ENCODE measurements around the gene RHBDD2.

Gene RHBDD2

DNA sequence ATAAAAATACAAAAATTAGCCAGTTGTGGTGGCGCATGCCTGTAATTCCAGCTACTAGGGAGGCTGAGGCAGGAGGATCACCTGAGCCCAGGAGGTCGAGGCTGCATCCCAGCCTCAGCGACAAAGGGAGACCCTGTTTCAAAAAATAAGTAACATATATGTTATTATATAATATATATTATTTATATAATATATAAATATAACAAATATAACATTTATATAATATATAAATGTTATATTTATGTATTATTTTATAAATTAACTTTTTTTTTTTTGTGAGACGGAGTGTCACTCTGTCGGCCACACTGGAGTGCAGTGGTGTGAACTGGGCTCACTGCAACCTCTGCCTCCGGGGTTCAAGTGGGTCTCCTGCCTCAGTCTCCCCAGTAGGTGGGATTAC lies 34.6 kb downstream of the RHBDD2 start:
- no peaks in the 10 kb centered on the region for H3K9me3 ChIP-seq (ENCODE audit: insufficient read depth, low read length, severe bottlenecking)
- no peak for ATAC-seq (ENCODE audit: insufficient read depth, low read depth)

DNA sequence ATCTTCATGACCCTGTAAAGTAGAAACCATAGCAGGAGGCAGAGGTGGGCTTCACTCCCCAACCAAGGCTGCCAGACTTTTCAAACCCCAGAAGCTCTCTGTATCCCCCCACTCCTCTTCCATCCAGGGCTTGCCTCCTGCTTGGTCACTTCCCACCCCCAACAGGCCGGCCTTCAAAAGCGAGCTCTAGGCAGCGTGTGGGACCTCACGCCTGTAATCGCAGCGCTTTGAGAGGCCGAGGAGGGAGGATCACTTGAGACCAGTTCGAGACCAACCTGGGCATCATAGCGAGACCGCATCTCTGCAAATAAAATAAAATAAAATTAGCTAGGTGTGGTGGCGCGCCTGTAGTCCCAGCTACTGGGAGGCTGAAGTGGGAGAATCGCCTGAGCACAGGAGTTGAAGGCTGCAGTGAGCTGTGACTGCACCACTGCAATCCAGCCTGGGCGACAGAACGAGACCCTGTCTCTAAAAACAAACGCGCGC lies 35.4 kb downstream of the RHBDD2 start:
- peaks cover 9% of the 10 kb centered on the region for H3K79me2 ChIP-seq (ENCODE audit: insufficient read depth, low read length)
- peak overlapping the region; percentile 97 for H2AFZ ChIP-seq (ENCODE audit: low read depth, low read length)
- peaks cover 26% of the 10 kb centered on the region for H3K4me1 ChIP-seq (ENCODE audit: insufficient read depth, low read length)
- peak overlapping the region; percentile 32 to 76; a peak in 3 of 4 replicates for H3K4me3 ChIP-seq (ENCODE audit: low read depth in 1 of 2, low read length in 2 of 2)
- peak overlapping the region; percentile 88 for H3K4me2 ChIP-seq (ENCODE audit: insufficient read depth, low read length)
- DNase-seq, result no peak
- TF ChIP-seq EZH2 (IDR thresholded peaks at IDR 0.05; ENCODE audit: borderline replicate concordance, low read depth, low read length, severe bottlenecking), result no peak
- TF ChIP-seq, protein P1, sequence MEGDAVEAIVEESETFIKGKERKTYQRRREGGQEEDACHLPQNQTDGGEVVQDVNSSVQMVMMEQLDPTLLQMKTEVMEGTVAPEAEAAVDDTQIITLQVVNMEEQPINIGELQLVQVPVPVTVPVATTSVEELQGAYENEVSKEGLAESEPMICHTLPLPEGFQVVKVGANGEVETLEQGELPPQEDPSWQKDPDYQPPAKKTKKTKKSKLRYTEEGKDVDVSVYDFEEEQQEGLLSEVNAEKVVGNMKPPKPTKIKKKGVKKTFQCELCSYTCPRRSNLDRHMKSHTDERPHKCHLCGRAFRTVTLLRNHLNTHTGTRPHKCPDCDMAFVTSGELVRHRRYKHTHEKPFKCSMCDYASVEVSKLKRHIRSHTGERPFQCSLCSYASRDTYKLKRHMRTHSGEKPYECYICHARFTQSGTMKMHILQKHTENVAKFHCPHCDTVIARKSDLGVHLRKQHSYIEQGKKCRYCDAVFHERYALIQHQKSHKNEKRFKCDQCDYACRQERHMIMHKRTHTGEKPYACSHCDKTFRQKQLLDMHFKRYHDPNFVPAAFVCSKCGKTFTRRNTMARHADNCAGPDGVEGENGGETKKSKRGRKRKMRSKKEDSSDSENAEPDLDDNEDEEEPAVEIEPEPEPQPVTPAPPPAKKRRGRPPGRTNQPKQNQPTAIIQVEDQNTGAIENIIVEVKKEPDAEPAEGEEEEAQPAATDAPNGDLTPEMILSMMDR (IDR thresholded peaks at IDR 0.05; ENCODE audit: borderline replicate concordance, extremely low read depth, low read length, poor library complexity, severe bottlenecking), result no peak
- H3K27me3 ChIP-seq (ENCODE audit: insufficient read depth, low read length, poor library complexity), result no peaks in the 10 kb centered on the region
- H3K9me3 ChIP-seq (ENCODE audit: insufficient read depth, low read length, severe bottlenecking), result no peaks in the 10 kb centered on the region
- H3K9ac ChIP-seq (ENCODE audit: low read depth, low read length), result peak overlapping the region; percentile 82
- peak overlapping the region; percentile 76 for H3K27ac ChIP-seq (ENCODE audit: low read length)
- ATAC-seq (ENCODE audit: insufficient read depth, low read depth), result no peak
- peaks cover 4% of the 10 kb centered on the region; the same call in 1 of the 2 replicates for H4K20me1 ChIP-seq (ENCODE audit: insufficient read depth, low read length)
- H3K36me3 ChIP-seq (ENCODE audit: insufficient read depth, low read length), result no peaks in the 10 kb centered on the region

More for the DNA sequence above, 34.6 kb downstream of the RHBDD2 start:
- Histone ChIP-seq H4K20me1 (ENCODE audit: insufficient read depth, low read length) (peaks cover 2% of the 10 kb centered on the region; the same call in 1 of the 2 replicates), H3K36me3 (ENCODE audit: insufficient read depth, low read length) (no peaks in the 10 kb centered on the region), H3K27me3 (ENCODE audit: insufficient read depth, low read length, poor library complexity) (no peaks in the 10 kb centered on the region), H3K27ac (ENCODE audit: low read length) (no peak overlapping the region), H3K4me1 (ENCODE audit: insufficient read depth, low read length) (peaks cover 26% of the 10 kb centered on the region), H3K4me3 (ENCODE audit: low read depth in 1 of 2, low read length in 2 of 2) (no peak overlapping the region), H2AFZ (ENCODE audit: low read depth, low read length) (no peak overlapping the region), H3K4me2 (ENCODE audit: insufficient read depth, low read length) (no peak overlapping the region), H3K79me2 (ENCODE audit: insufficient read depth, low read length) (peaks cover 7% of the 10 kb centered on the region), H3K9ac (ENCODE audit: low read depth, low read length) (no peak overlapping the region)
- TF ChIP-seq, protein P1 (IDR thresholded peaks at IDR 0.05; ENCODE audit: borderline replicate concordance, extremely low read depth, low read length, poor library complexity, severe bottlenecking), result no peak
- TF ChIP-seq EZH2 (IDR thresholded peaks at IDR 0.05; ENCODE audit: borderline replicate concordance, low read depth, low read length, severe bottlenecking), result no peak
- DNase-seq, result no peak

DNA sequence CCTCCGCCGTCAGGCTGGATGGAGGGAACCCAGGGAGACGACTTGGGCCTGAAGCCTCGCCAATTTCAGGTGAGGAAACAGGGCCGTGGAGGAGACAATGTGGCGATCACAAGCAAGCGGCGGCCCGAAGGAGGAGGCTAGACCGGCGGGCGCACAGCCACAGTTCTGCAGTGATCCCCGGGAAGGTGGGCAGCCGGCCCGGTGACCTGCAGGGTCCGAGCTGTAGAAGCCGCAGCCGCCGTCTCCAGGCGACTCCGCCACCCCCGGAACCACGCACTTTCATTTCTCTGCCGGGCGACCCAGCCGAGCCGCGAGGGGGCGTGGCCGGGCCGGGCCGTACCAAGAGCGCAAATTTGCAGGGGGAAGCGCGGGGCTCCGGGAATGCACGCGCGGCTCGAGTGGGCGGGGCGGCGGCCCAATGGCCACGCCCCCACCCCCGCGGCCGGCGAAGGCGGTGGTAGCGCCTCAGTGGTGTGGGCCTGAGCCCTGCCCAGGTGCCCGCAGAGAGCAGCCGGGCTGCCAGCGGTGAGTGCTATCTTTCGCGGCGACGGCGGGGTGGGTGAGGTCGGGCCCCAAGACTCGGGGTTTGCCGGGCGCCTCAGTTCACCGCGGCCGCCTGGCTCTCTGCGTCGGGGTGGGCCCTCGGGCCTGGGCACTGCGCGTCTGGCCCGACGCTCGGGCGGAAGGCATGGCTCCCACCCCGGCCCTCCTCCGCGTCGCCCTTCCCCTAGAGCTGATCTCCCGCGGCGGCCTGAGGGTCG lies 36.0 kb downstream of the RHBDD2 start, which contains the start of gene POR:
TSS of gene POR (plus strand) at position 501 of the 761 bp plus-strand sequence. CDS start 38,847 bp downstream, outside the sequence.
- Histone ChIP-seq H3K27ac (ENCODE audit: low read length) (peak within 1 kb of the TSS; percentile 76), H4K20me1 (ENCODE audit: insufficient read depth, low read length) (peaks cover 4% of the 10 kb centered on the region; the same call in 1 of the 2 replicates), H3K9me3 (ENCODE audit: insufficient read depth, low read length, severe bottlenecking) (no peaks in the 10 kb centered on the region), H3K4me1 (ENCODE audit: insufficient read depth, low read length) (peaks cover 26% of the 10 kb centered on the region), H2AFZ (ENCODE audit: low read depth, low read length) (peak within 1 kb of the TSS; percentile 97), H3K9ac (ENCODE audit: low read depth, low read length) (peak within 1 kb of the TSS; percentile 82), H3K79me2 (ENCODE audit: insufficient read depth, low read length) (peaks cover 9% of the 10 kb centered on the region), H3K4me2 (ENCODE audit: insufficient read depth, low read length) (peak within 1 kb of the TSS; percentile 88), H3K36me3 (ENCODE audit: insufficient read depth, low read length) (no peaks in the 10 kb centered on the region), H3K27me3 (ENCODE audit: insufficient read depth, low read length, poor library complexity) (no peaks in the 10 kb centered on the region), H3K4me3 (ENCODE audit: low read depth in 1 of 2, low read length in 2 of 2) (peak within 1 kb of the TSS; percentile 51 to 76; a peak in 3 of 4 replicates)
- peak; percentile 95 for DNase-seq
- TF ChIP-seq, protein P1 (IDR thresholded peaks at IDR 0.05; ENCODE audit: borderline replicate concordance, extremely low read depth, low read length, poor library complexity, severe bottlenecking), result no peak
- no peak for TF ChIP-seq EZH2 (IDR thresholded peaks at IDR 0.05; ENCODE audit: borderline replicate concordance, low read depth, low read length, severe bottlenecking)
- ATAC-seq (ENCODE audit: insufficient read depth, low read depth), result peak; percentile 94
